HEK293 (cell line): ENCODE measurements around the gene GALE.

Experiments used
- AEBP2 ChIP-seq: fragments of 450-650 bp; formaldehyde crosslinking; IDR thresholded peaks from 2 replicates; pipeline ENCODE4 v1.5.1; 2016; ENCODE audit warnings: missing biosample characterization, missing genetic modification characterization, borderline replicate concordance
- BCL11A ChIP-seq: fragments of 450-650 bp; formaldehyde crosslinking; IDR thresholded peaks from 2 replicates; pipeline ENCODE4 v1.5.1; 2016; ENCODE audit warnings: low read depth, missing biosample characterization, missing genetic modification characterization
- EGR2 ChIP-seq: fragments of 450-650 bp; formaldehyde crosslinking; IDR thresholded peaks from 2 replicates; pipeline ENCODE4 v1.5.1; 2016; ENCODE audit warnings: low read depth, missing biosample characterization, missing genetic modification characterization
- FEZF1 ChIP-seq: fragments of 450-650 bp; formaldehyde crosslinking; IDR thresholded peaks from 2 replicates; pipeline ENCODE4 v1.5.1; 2016; ENCODE audit warnings: missing biosample characterization, missing genetic modification characterization
- GLIS2 ChIP-seq: fragments of 450-650 bp; formaldehyde crosslinking; IDR thresholded peaks from 2 replicates; pipeline ENCODE4 v1.5.1; 2016; ENCODE audit warnings: missing biosample characterization, missing genetic modification characterization
- HOXC10 ChIP-seq: sonication (generic); formaldehyde crosslinking; IDR thresholded peaks from 2 replicates; pipeline ENCODE4 v1.8.1; 2023; ENCODE audit warnings: mild to moderate bottlenecking, missing genetic modification reagents
- MYNN ChIP-seq: fragments of 450-650 bp; formaldehyde crosslinking; IDR thresholded peaks from 2 replicates; pipeline ENCODE4 v1.5.1; 2016; ENCODE audit warnings: missing biosample characterization, missing genetic modification characterization, borderline replicate concordance
- OSR2 ChIP-seq: fragments of 450-650 bp; formaldehyde crosslinking; IDR thresholded peaks from 2 replicates; pipeline ENCODE4 v1.5.1; 2016; ENCODE audit warnings: missing biosample characterization, missing genetic modification characterization
- PBX3 ChIP-seq: sonication (generic); formaldehyde crosslinking; IDR thresholded peaks from 2 replicates; pipeline ENCODE4 v1.8.1; 2022; ENCODE audit warnings: mild to moderate bottlenecking, moderate library complexity, missing genetic modification reagents
- SALL2 ChIP-seq: fragments of 450-650 bp; formaldehyde crosslinking; IDR thresholded peaks from 2 replicates; pipeline ENCODE4 v1.5.0; 2017; ENCODE audit warnings: missing biosample characterization, mild to moderate bottlenecking, missing genetic modification characterization, borderline replicate concordance
- ZBTB48 ChIP-seq: fragments of 450-650 bp; formaldehyde crosslinking; IDR thresholded peaks from 2 replicates; pipeline ENCODE4 v1.5.1; 2016; ENCODE audit warnings: missing biosample characterization, missing genetic modification characterization
- ZFP41 ChIP-seq: fragments of 450-650 bp; formaldehyde crosslinking; IDR thresholded peaks from 2 replicates; pipeline ENCODE4 v1.5.1; 2016; ENCODE audit warnings: missing biosample characterization, missing genetic modification characterization, borderline replicate concordance
- ZNF169 ChIP-seq: fragments of 450-650 bp; formaldehyde crosslinking; IDR thresholded peaks from 2 replicates; pipeline ENCODE4 v1.5.1; 2016; ENCODE audit warnings: missing biosample characterization, missing genetic modification characterization
- ZNF214 ChIP-seq: fragments of 450-650 bp; formaldehyde crosslinking; IDR thresholded peaks from 2 replicates; pipeline ENCODE4 v1.5.1; 2017; ENCODE audit warnings: missing biosample characterization, mild to moderate bottlenecking, missing genetic modification characterization, borderline replicate concordance
- ZNF23 ChIP-seq: fragments of 450-650 bp; formaldehyde crosslinking; IDR thresholded peaks from 2 replicates; pipeline ENCODE4 v1.5.1; 2016; ENCODE audit warnings: missing biosample characterization, missing genetic modification characterization, borderline replicate concordance
- ZNF280C ChIP-seq: fragments of 450-650 bp; formaldehyde crosslinking; IDR thresholded peaks from 2 replicates; pipeline ENCODE4 v1.5.1; 2016; ENCODE audit warnings: missing biosample characterization, missing genetic modification characterization
- ZNF302 ChIP-seq: fragments of 450-650 bp; formaldehyde crosslinking; IDR thresholded peaks from 2 replicates; pipeline ENCODE4 v1.5.1; 2016; ENCODE audit warnings: missing biosample characterization, missing genetic modification characterization, low read depth
- ZNF391 ChIP-seq: fragments of 450-650 bp; formaldehyde crosslinking; IDR thresholded peaks from 2 replicates; pipeline ENCODE4 v1.5.1; 2016; ENCODE audit warnings: low read depth, missing biosample characterization, missing genetic modification characterization, borderline replicate concordance
- ZNF510 ChIP-seq: fragments of 450-650 bp; formaldehyde crosslinking; IDR thresholded peaks from 2 replicates; pipeline ENCODE4 v1.5.1; 2018; ENCODE audit warnings: mild to moderate bottlenecking, missing genetic modification characterization, missing biosample characterization; ENCODE audit not compliant: insufficient replicate concordance
- ZNF521 ChIP-seq: fragments of 450-650 bp; formaldehyde crosslinking; IDR thresholded peaks from 2 replicates; pipeline ENCODE4 v1.5.1; 2017; ENCODE audit warnings: missing biosample characterization, mild to moderate bottlenecking, missing genetic modification characterization
- ZNF561 ChIP-seq: fragments of 450-650 bp; IDR thresholded peaks from 2 replicates; pipeline ENCODE4 v1.5.1; 2018; ENCODE audit warnings: missing biosample characterization, missing genetic modification characterization, borderline replicate concordance
- ZNF610 ChIP-seq: fragments of 450-650 bp; formaldehyde crosslinking; IDR thresholded peaks from 2 replicates; pipeline ENCODE4 v1.5.1; 2016; ENCODE audit warnings: missing biosample characterization, missing genetic modification characterization, borderline replicate concordance
- ZNF654 ChIP-seq: fragments of 450-650 bp; formaldehyde crosslinking; IDR thresholded peaks from 2 replicates; pipeline ENCODE4 v1.5.1; 2016; ENCODE audit warnings: low read depth, missing biosample characterization, missing genetic modification characterization
- ZNF704 ChIP-seq: fragments of 450-650 bp; formaldehyde crosslinking; IDR thresholded peaks from 2 replicates; pipeline ENCODE4 v1.5.1; 2016; ENCODE audit warnings: missing biosample characterization, missing genetic modification characterization
- ZNF768 ChIP-seq: fragments of 450-650 bp; formaldehyde crosslinking; IDR thresholded peaks from 2 replicates; pipeline ENCODE4 v1.5.1; 2018; ENCODE audit warnings: missing biosample characterization, mild to moderate bottlenecking, missing genetic modification characterization
- TF ChIP-seq, protein P1 (sequence below): fragments of 450-650 bp; formaldehyde crosslinking; IDR thresholded peaks from 2 replicates; pipeline ENCODE4 v1.5.1; 2017; ENCODE audit warnings: missing biosample characterization, missing genetic modification characterization

The GALE gene

GRCh38 chr1:23779826-23780371 is 20.7 kb downstream of the GALE start (continued):
- TF ChIP-seq, protein P1, sequence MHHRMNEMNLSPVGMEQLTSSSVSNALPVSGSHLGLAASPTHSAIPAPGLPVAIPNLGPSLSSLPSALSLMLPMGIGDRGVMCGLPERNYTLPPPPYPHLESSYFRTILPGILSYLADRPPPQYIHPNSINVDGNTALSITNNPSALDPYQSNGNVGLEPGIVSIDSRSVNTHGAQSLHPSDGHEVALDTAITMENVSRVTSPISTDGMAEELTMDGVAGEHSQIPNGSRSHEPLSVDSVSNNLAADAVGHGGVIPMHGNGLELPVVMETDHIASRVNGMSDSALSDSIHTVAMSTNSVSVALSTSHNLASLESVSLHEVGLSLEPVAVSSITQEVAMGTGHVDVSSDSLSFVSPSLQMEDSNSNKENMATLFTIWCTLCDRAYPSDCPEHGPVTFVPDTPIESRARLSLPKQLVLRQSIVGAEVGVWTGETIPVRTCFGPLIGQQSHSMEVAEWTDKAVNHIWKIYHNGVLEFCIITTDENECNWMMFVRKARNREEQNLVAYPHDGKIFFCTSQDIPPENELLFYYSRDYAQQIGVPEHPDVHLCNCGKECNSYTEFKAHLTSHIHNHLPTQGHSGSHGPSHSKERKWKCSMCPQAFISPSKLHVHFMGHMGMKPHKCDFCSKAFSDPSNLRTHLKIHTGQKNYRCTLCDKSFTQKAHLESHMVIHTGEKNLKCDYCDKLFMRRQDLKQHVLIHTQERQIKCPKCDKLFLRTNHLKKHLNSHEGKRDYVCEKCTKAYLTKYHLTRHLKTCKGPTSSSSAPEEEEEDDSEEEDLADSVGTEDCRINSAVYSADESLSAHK: no peak
- TF ChIP-seq ZFP41: no peak
- no peak for TF ChIP-seq PBX3 (CRISPR knock-in tag)
- TF ChIP-seq ZNF561: no peak
- no peak for TF ChIP-seq EGR2 (tag by site-specific recombination)
- TF ChIP-seq OSR2 (tag by site-specific recombination): no peak
- TF ChIP-seq ZBTB48 (tag by site-specific recombination): no peak
- no peak for TF ChIP-seq ZNF704 (tag by site-specific recombination)
- TF ChIP-seq FEZF1: peak; percentile 84
- TF ChIP-seq HOXC10: no peak
- TF ChIP-seq ZNF768 (tag by site-specific recombination): no peak
- TF ChIP-seq ZNF654 (tag by site-specific recombination): no peak
- TF ChIP-seq ZNF280C: no peak
- no peak for TF ChIP-seq ZNF610 (tag by site-specific recombination)
- no peak for TF ChIP-seq BCL11A
- no peak for TF ChIP-seq SALL2 (tag by site-specific recombination)
- no peak for TF ChIP-seq ZNF169 (tag by site-specific recombination)
- no peak for TF ChIP-seq ZNF510 (tag by site-specific recombination)
- TF ChIP-seq GLIS2 (tag by site-specific recombination): no peak
- no peak for TF ChIP-seq AEBP2
- no peak for TF ChIP-seq ZNF302 (tag by site-specific recombination)
- no peak for TF ChIP-seq MYNN (tag by site-specific recombination)
- no peak for TF ChIP-seq ZNF391
- no peak for TF ChIP-seq ZNF214 (tag by site-specific recombination)
- no peak for TF ChIP-seq ZNF23 (tag by site-specific recombination)
- TF ChIP-seq ZNF521 (tag by site-specific recombination): no peak
